Measurements from ENCODE around the gene MELTF. TPM values are rescaled to one million over a fixed set of nuclear protein-coding genes. Genes with fewer than 3 reads are reported as not detected.

The MELTF gene
- polyA plus RNA-seq, 3 donors = 0.34 to 2.8 (median 0.36) TPM

DNA sequence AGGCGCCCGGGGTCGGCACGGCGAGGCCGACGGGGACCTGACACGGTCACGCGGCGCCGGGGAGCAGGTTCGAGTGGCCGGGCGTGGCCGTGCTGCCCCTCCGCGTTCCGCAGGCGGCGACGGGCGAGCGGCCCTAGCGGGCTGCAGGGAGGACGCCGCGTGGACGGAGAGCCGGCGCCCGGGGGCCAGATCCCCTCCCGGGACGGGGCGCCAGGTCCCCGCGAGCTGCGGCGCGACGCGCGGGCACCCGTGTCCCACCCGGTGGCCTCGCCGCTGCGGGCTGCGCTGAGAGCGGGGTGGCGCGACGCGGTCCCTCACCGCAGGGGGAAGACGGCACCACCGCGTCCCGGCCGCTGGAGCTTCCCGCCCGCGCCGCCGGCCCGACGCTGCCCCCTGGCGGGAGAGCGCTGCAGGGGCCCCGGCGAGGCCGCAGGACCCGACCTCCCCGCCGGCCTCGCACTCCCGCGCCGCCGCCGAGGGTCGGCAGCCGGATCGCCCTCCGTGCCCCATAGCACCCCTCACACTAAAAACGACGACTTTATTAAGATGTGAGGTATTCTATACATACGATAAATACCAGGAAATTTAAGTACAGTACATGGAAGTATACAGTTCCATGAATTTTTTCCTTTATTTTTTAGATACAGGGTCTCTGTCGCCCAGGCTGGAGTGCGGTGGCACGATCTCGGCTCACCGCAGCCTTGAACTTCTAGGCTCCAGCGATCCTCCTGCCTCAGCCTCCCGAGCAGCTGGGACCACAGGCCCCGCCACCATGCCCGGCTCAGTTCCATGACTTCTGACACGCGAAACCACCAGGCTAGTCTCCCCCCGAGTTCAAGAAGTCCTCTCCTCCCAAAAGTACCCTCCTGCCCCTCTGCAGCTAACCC lies 59.7 kb downstream of the MELTF start:
- H3K9me3 ChIP-seq (replicated peaks in 1 of 2; ENCODE audit: control insufficient read depth in 1 of 2, insufficient read depth in 1 of 2, low read length in 2 of 2) = peaks cover 4 to 17% of the 10 kb centered on the region in 2 donors
- H3K27me3 ChIP-seq (ENCODE audit: control insufficient read depth in 2 of 2, insufficient read depth in 2 of 2, low read length in 2 of 2) = no peaks in the 10 kb centered on the region
- no peaks in the 10 kb centered on the region for H3K36me3 ChIP-seq (replicated peaks in 1 of 2; ENCODE audit: control insufficient read depth in 1 of 2, insufficient read depth in 2 of 2, low read length in 2 of 2)
- H3K4me1 Mint-ChIP-seq = peaks cover 16% of the 10 kb centered on the region
- H4K20me1 ChIP-seq (ENCODE audit: insufficient read depth, low read length) = no peaks in the 10 kb centered on the region
- H3K27me3 Mint-ChIP-seq (ENCODE audit: low read depth in 3 of 3) = peaks cover 16 to 23% (median 17%) of the 10 kb centered on the region in 3 donors
- peak; percentile 51 to 70 (median 67) for DNase-seq
- intact Hi-C loops (cut with micrococcal nuclease) = loop anchor here (2.0 kb wide), 1 partner anchor 131 kb away; no protein-coding TSS in a partner anchor
- TF ChIP-seq, protein P1, sequence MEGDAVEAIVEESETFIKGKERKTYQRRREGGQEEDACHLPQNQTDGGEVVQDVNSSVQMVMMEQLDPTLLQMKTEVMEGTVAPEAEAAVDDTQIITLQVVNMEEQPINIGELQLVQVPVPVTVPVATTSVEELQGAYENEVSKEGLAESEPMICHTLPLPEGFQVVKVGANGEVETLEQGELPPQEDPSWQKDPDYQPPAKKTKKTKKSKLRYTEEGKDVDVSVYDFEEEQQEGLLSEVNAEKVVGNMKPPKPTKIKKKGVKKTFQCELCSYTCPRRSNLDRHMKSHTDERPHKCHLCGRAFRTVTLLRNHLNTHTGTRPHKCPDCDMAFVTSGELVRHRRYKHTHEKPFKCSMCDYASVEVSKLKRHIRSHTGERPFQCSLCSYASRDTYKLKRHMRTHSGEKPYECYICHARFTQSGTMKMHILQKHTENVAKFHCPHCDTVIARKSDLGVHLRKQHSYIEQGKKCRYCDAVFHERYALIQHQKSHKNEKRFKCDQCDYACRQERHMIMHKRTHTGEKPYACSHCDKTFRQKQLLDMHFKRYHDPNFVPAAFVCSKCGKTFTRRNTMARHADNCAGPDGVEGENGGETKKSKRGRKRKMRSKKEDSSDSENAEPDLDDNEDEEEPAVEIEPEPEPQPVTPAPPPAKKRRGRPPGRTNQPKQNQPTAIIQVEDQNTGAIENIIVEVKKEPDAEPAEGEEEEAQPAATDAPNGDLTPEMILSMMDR (IDR thresholded peaks at IDR 0.05) = peak; percentile 95
- peak overlapping the region; percentile 62 to 66 for H3K4me3 Mint-ChIP-seq
- peak overlapping the region; percentile 48 to 82 (median 59) for H3K4me3 ChIP-seq (replicated peaks in 1 of 3; ENCODE audit: low read depth in 2 of 3, low read length in 3 of 3)
- H3K9me3 Mint-ChIP-seq = peaks cover 0 to 17% (median 13%) of the 10 kb centered on the region in 7 donors
- peak overlapping the region in 1 of 2 donors; percentile 73 for H3K27ac ChIP-seq (ENCODE audit: low read depth in 1 of 2, low read length in 2 of 2)
- H3K27ac Mint-ChIP-seq = peak overlapping the region in 1 of 7 donors; percentile 25
- H3K79me2 ChIP-seq (ENCODE audit: insufficient read depth, low read length) = peaks cover 10% of the 10 kb centered on the region
- peak overlapping the region; percentile 95 for H2AFZ ChIP-seq (ENCODE audit: insufficient read depth, low read depth, low read length, poor library complexity, severe bottlenecking)
- peaks cover 12 to 13% of the 10 kb centered on the region in 2 donors for H3K4me1 ChIP-seq (ENCODE audit: control insufficient read depth in 1 of 2, insufficient read depth in 2 of 2, low read length in 2 of 2)
- peak overlapping the region; percentile 99 for H3K4me2 ChIP-seq (replicated peaks; ENCODE audit: extremely low read depth, low read length, poor library complexity, severe bottlenecking)
- H3K9ac ChIP-seq (ENCODE audit: insufficient read depth, low read length, poor library complexity, severe bottlenecking) = peak overlapping the region; percentile 79
- H3K36me3 Mint-ChIP-seq = peaks cover 9 to 18% of the 10 kb centered on the region in 2 donors
- 13% methylated on average over 77 of the region's 100 CpGs for WGBS (ENCODE audit: insufficient coverage)

DNA sequence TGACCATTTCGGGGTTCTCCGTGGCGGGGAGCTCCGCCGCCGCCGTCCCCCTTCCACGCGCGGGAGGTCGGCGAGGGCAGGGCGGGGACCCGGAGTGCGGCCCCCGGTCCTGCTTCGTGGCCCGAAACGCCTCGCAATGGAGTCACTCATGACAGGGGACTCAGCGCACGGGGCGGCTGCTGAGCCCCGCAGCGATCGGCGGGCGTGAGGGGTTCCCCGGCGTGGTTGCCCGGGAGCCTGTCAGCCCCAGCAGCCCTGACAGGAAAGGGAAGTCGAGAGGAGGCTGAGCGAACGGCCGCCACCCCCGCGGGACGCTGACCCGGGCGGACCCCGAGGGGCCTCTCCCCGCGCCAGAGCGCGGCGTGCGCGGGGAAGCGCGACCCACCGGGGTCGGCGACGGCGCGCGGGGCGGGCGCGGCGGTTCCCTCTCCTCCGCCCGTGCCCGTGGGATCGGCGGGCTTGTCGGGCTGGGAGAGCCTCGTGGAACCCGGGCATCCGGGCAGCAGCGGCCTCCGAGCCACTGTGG lies 60.4 kb downstream of the MELTF start:
- peak; percentile 45 to 71 (median 53) for DNase-seq
- peak overlapping the region; percentile 99 for H3K4me2 ChIP-seq (replicated peaks; ENCODE audit: extremely low read depth, low read length, poor library complexity, severe bottlenecking)
- no peaks in the 10 kb centered on the region for H3K27me3 ChIP-seq (ENCODE audit: control insufficient read depth in 2 of 2, insufficient read depth in 2 of 2, low read length in 2 of 2)
- peaks cover 9 to 18% of the 10 kb centered on the region in 2 donors for H3K36me3 Mint-ChIP-seq
- TF ChIP-seq, protein P1 (IDR thresholded peaks at IDR 0.05) = no peak
- H3K27ac Mint-ChIP-seq = peak overlapping the region in 2 of 7 donors; percentile 30 to 60
- peaks cover 16 to 23% (median 17%) of the 10 kb centered on the region in 3 donors for H3K27me3 Mint-ChIP-seq (ENCODE audit: low read depth in 3 of 3)
- no peaks in the 10 kb centered on the region for H3K36me3 ChIP-seq (replicated peaks in 1 of 2; ENCODE audit: control insufficient read depth in 1 of 2, insufficient read depth in 2 of 2, low read length in 2 of 2)
- peaks cover 10% of the 10 kb centered on the region for H3K79me2 ChIP-seq (ENCODE audit: insufficient read depth, low read length)
- peak overlapping the region; percentile 32 to 73 for H3K27ac ChIP-seq (ENCODE audit: low read depth in 1 of 2, low read length in 2 of 2)
- peaks cover 16% of the 10 kb centered on the region for H3K4me1 Mint-ChIP-seq
- intact Hi-C loops (cut with micrococcal nuclease) = loop anchor here in 1 of 2 donors (2.0 kb wide), 1 partner anchor 130 kb away; no protein-coding TSS in a partner anchor
- peak overlapping the region; percentile 79 for H3K9ac ChIP-seq (ENCODE audit: insufficient read depth, low read length, poor library complexity, severe bottlenecking)
- peak overlapping the region; percentile 48 to 82 (median 59) for H3K4me3 ChIP-seq (replicated peaks in 1 of 3; ENCODE audit: low read depth in 2 of 3, low read length in 3 of 3)
- no peaks in the 10 kb centered on the region for H4K20me1 ChIP-seq (ENCODE audit: insufficient read depth, low read length)
- peak overlapping the region; percentile 76 to 84 for H3K4me3 Mint-ChIP-seq
- peaks cover 0 to 18% (median 14%) of the 10 kb centered on the region in 7 donors for H3K9me3 Mint-ChIP-seq
- H3K9me3 ChIP-seq (replicated peaks in 1 of 2; ENCODE audit: control insufficient read depth in 1 of 2, insufficient read depth in 1 of 2, low read length in 2 of 2) = peaks cover 4 to 23% of the 10 kb centered on the region in 2 donors
- under 1% methylated on average over 72 of the region's 72 CpGs for WGBS (ENCODE audit: insufficient coverage)
- peak overlapping the region; percentile 95 for H2AFZ ChIP-seq (ENCODE audit: insufficient read depth, low read depth, low read length, poor library complexity, severe bottlenecking)
- H3K4me1 ChIP-seq (ENCODE audit: control insufficient read depth in 1 of 2, insufficient read depth in 2 of 2, low read length in 2 of 2) = peaks cover 12 to 13% of the 10 kb centered on the region in 2 donors

Measured in CD14-positive monocyte (primary cell).